ENCODE results near the gene MTNR1A.

DNA sequence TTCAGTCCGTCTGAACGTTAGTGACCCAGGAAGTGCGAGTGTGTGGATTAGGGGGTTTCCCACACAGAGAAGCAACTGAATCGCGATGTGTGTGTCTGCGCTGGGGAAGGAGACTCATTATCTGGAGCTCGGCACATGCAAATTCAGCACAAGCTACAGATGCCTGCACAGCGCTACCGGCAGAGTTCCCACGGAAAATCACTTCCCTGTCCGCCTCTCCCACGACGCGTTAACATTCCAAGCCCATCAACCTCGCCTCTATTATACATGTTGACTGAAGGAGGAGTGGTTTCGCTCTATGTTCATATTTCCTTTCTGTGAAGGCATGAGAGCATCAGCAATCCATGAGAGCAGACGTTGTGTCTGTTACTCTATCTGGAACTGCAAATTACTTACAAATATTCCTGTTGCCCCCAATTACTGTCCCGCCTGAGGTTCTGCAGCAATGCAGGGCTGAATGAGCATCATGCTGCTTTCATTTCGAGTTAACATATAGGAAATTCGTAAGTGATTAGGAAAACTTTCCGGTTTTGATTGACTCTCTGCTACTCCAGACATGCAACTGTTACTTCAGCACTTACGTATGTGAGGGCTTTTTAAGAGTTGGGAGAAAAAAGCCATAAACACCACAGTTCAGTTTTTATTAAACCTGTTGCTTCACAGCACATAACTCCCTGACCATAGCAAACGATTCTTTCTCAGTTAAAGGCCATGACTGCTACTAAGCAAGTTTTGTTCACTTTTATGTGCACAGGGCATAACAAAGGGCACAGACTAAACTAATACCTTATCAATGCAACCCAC lies 15.0 kb upstream of the MTNR1A start:
- TF ChIP-seq, protein P1, sequence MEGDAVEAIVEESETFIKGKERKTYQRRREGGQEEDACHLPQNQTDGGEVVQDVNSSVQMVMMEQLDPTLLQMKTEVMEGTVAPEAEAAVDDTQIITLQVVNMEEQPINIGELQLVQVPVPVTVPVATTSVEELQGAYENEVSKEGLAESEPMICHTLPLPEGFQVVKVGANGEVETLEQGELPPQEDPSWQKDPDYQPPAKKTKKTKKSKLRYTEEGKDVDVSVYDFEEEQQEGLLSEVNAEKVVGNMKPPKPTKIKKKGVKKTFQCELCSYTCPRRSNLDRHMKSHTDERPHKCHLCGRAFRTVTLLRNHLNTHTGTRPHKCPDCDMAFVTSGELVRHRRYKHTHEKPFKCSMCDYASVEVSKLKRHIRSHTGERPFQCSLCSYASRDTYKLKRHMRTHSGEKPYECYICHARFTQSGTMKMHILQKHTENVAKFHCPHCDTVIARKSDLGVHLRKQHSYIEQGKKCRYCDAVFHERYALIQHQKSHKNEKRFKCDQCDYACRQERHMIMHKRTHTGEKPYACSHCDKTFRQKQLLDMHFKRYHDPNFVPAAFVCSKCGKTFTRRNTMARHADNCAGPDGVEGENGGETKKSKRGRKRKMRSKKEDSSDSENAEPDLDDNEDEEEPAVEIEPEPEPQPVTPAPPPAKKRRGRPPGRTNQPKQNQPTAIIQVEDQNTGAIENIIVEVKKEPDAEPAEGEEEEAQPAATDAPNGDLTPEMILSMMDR (optimal IDR thresholded peaks at IDR 0.05 in 1 of 3, IDR thresholded peaks at IDR 0.05 in 1 of 3, conservative IDR thresholded peaks at IDR 0.05 in 1 of 3; ENCODE audit: extremely low read depth in 1 of 3, insufficient read depth in 2 of 3, low read length in 3 of 3): no peak
- TF ChIP-seq EZH2 (IDR thresholded peaks at IDR 0.05; ENCODE audit: low read length): no peak

Measured in keratinocyte (primary cell).